Fibroblast of peridontal ligament (primary cell): Measurements from ENCODE around the gene ADAMTS18.
"Not testable (repeated sequence)": the region's sequence is repeated elsewhere in the genome, so short reads cannot be mapped to it uniquely, and the experiment has no call there.

Experiments
- DNase-seq: peaks from one replicate; pipeline ENCODE4 v3.0.0-alpha.2; 2010; ENCODE audit errors: extremely low read depth

ADAMTS18 gene

GRCh38 chr16:77434530-77435271, at the start of gene ADAMTS18:
ADAMTS18 (minus strand) TSS chr16:77435034; CDS start chr16:77434695, 339 bp downstream.
- DNase-seq, result no peak

- peak; percentile 35 for DNase-seq
These were observed 46.0 kb upstream of the ADAMTS18 start for GRCh38 chr16:77480681-77481315.

- no peak for DNase-seq
These were observed 37.4 kb upstream of the ADAMTS18 start for GRCh38 chr16:77472262-77472661.

GRCh38 chr16:77470851-77471250, 36.0 kb upstream of the ADAMTS18 start:
- DNase-seq, result no peak

GRCh38 chr16:77469634-77470033, 34.8 kb upstream of the ADAMTS18 start:
- no peak for DNase-seq

GRCh38 chr16:77468831-77469230, 34.0 kb upstream of the ADAMTS18 start:
- no peak for DNase-seq

GRCh38 chr16:77467821-77468335, 33.0 kb upstream of the ADAMTS18 start:
- no peak for DNase-seq

- not testable (repeated sequence) for DNase-seq
These were observed 28.8 kb upstream of the ADAMTS18 start for GRCh38 chr16:77463659-77464058.

- DNase-seq, result no peak
These were observed 28.1 kb upstream of the ADAMTS18 start for GRCh38 chr16:77462894-77463293.

- DNase-seq, result peak; percentile 53
These were observed 24.9 kb upstream of the ADAMTS18 start for GRCh38 chr16:77459534-77460254.

GRCh38 chr16:77457046-77457445, 22.2 kb upstream of the ADAMTS18 start:
- DNase-seq, result no peak

- no peak for DNase-seq
These were observed 17.4 kb upstream of the ADAMTS18 start for GRCh38 chr16:77452243-77452642.

- no peak for DNase-seq
These were observed 16.1 kb upstream of the ADAMTS18 start for GRCh38 chr16:77450790-77451487.

GRCh38 chr16:77449208-77449607, 14.4 kb upstream of the ADAMTS18 start:
- no peak for DNase-seq

GRCh38 chr16:77445324-77445723, 10.5 kb upstream of the ADAMTS18 start:
- DNase-seq, result no peak

GRCh38 chr16:77444147-77444460, 9.3 kb upstream of the ADAMTS18 start:
- no peak for DNase-seq

GRCh38 chr16:77443357-77444146, 8.7 kb upstream of the ADAMTS18 start:
- DNase-seq, result no peak

GRCh38 chr16:77442078-77442477, 7.2 kb upstream of the ADAMTS18 start:
- no peak for DNase-seq

GRCh38 chr16:77439106-77439505, 4.3 kb upstream of the ADAMTS18 start:
- DNase-seq, result no peak

- DNase-seq, result peak; percentile 78
These were observed 3.0 kb upstream of the ADAMTS18 start for GRCh38 chr16:77437859-77438258.

- DNase-seq, result no peak
These were observed 512 bp upstream of the ADAMTS18 start for GRCh38 chr16:77435272-77435820.
